Islet precursor cell (in vitro differentiated cells): ENCODE data around the gene RNLS.
A peak's percentile ranks its signal among the peaks of the same experiment; 100 is the strongest.
"Not testable (repeated sequence)": the region's sequence is repeated elsewhere in the genome, so short reads cannot be mapped to it uniquely, and the experiment has no call there.

Experiments
- DNase-seq: peaks from one replicate; pipeline ENCODE4 v3.0.0-alpha.2; 2018

The RNLS gene

GRCh38 chr10:88286030-88286429 is 297.1 kb downstream of the RNLS start:
- DNase-seq: no peak

DNA sequence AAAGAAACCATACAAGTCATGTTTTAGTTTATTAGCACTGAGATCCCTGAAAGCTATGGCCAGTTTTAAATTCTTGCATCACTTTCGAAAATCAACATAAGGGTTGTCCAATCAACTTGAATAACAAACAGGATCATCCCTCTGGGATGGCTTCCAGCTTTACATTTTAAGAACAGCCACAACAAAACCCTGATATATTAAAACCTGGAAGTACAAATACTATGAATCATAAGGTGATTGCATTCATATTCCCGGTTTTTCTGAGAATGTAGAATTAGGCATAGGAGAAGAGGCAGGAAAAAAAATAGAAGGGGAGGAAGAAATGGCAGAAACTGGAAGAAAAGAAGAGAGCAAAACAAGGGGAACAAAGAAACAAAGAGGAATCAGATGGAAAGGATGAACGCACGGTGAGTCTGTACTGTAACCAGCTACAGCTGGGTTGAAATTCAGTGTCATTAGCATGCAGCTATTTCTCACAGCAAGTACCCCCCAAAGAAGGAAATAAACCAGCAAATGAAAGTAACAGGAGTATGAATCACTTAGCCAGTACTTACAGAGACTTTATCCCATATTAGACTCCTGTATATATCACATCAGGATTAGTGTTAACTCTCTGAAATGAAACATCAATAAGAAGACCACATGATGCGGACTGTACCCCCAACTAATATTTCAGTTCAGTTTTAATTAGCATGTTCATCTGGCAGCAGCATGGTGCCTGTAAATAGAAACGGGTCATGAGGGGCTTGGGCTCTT is 301.3 kb downstream of the RNLS start:
- DNase-seq: no peak

DNA sequence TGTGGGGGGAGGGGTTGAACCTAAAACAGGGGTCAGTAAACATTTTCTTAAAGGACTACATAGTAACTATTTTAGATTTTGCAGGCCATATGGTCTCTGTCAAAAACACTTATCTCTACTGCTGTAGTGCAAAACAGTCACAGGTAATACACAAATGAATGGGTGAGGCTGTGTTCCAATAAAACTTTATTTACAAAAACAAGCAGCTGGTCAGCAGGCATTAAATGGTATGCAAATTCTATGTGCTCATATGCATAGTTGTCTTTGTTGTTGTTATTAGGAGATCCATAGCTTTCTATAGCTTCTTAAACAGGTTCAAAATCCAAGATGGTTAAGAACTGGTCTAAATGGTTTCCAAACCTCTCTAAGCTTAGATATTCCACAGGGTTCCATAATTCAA is 302.6 kb downstream of the RNLS start:
- DNase-seq: no peak

DNA sequence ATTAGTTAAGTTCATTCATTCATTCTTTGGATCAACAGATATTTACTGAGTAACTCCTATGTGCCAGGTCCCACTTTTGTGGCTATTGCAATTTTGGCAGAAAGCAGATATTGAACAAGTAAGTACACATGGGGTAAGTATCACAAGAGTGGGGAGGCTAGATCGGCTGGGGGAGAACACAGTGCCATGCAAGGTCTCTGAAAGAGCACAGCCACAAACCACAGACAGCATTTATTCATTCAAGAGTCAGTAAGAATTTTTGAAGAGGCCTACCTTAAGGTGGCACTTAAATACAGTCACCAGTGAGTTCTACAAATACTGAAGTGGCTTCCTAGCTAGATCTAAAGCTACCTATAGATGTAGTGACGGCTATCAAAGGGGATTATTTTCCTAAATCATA is 304.2 kb downstream of the RNLS start:
- DNase-seq: no peak

DNA sequence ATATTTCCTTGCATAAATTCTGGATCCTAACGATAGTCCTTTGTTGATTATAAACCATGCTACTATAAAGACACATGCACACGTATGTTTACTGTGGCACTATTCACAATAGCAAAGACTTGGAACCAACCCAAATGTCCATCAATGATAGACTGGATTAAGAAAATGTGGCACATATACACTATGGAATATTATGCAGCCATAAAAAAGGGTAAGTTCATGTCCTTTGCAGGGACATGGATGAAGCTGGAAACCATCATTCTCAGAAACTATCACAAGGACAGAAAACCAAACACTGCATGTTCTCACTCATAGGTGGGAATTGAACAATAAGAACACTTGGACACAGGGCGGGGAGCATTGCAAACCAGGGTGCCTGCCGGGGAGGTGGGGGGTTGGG is 306.2 kb downstream of the RNLS start:
- not testable (repeated sequence) for DNase-seq

DNA sequence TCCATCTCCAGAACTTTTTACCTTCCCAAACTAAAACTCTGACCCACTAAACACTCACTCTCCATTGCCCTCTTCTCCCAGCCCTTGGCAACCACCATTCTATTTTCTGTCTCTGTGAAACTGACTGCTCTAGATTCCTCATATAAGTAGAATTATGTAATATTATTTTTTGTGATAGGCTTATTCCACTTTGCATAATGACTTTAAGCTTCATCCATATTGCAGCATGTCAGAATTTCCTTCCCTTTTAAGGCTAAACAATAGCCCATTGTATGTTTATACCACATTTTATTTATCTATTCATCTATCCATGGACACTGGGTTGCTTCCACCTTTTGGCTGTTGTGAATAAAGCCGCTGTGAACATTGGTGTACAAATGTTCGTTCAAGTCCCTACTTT is 308.8 kb downstream of the RNLS start:
- no peak for DNase-seq

DNA sequence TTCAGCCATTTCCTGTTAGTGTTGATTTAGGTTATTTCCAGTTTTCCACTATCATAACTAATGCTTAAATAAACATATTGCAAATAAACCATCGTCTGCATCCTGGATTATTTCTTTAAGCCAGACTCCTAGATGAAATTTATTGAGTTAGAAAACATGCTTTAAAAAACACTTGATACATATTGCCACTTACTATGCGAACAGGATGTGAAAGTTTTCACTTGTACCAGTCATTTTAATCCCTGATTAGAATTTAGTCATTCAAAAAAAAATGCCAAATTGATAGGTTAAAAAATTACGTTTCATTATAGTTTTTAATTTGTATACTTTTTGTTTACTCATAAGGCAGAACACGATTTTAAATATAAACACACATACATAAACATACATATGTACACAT is 309.6 kb downstream of the RNLS start:
- no peak for DNase-seq

DNA sequence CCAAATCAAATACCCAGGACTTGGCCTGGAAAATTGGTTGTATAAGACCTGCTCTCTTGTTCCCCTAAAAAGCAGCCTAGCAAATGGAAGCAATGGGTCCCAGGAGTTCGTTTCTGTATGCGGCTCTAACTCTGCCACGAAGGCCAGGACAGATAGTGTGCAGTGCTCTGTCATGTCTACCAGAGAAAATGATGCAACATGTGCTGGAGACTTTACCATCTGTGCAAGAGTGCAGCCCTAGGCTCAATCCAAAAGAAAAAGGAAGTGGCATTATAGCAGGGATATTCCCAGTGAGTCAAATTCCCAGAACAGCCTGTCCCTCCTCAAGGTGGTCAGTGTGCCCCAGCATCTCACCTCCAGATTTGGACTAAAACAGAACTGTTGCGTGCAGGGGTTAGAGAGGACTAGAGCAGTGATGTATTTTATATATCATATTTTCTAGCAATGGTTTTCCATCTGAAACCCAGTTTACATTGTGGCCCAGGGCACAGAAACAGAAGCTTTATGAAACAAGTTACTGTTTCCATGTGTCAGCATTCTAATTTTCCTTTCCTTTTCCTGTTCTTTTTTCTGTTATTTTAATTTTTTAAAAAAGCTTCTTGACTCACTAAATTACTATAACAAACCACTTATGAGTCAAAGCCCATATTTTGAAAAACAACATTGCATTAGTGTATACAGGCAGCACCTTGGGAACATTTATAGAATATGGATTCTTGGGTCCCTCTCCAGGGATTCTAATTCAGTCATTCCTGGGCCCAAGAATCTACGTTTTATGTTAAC is 311.2 kb downstream of the RNLS start:
- no peak for DNase-seq

DNA sequence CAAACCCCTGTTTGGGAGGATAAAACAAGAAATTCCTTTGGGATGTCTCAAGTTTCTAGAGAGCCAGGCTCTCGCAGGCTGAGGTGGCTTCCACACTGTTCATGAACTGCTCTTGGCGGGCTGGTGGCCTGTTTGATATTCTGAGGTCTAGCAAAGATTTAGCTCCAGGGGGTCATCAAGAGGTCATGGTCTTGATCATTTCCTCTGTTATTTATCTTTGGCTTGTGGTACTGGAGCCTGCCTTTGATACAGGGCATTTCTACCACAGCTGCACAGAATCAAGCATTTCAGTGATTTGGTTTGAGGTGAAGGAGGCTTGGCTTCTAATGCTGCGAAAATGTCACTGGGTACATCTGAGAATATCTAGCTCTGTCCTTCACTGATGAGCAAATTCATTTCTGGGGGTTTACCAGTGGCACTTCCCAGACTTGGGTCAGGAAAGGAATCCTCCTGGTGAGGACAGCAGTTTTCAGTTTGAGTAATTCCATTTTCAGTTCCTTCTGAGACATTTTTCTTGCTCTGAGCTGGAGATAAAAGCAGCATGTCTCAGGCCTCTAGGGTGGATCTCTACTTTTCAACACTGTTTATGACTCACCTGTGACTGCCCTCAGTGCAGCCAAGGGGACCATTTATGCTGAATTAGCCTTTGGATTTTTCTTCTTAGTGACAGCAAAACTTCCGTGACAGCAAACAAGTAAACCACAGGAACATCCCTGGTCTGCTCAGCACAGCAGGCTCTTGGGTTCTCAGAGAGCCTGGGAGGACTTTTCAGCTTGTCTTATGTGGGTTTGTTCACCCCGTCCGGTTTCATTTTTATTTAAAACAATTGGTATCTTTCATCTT is 312.0 kb downstream of the RNLS start:
- no peak for DNase-seq

DNA sequence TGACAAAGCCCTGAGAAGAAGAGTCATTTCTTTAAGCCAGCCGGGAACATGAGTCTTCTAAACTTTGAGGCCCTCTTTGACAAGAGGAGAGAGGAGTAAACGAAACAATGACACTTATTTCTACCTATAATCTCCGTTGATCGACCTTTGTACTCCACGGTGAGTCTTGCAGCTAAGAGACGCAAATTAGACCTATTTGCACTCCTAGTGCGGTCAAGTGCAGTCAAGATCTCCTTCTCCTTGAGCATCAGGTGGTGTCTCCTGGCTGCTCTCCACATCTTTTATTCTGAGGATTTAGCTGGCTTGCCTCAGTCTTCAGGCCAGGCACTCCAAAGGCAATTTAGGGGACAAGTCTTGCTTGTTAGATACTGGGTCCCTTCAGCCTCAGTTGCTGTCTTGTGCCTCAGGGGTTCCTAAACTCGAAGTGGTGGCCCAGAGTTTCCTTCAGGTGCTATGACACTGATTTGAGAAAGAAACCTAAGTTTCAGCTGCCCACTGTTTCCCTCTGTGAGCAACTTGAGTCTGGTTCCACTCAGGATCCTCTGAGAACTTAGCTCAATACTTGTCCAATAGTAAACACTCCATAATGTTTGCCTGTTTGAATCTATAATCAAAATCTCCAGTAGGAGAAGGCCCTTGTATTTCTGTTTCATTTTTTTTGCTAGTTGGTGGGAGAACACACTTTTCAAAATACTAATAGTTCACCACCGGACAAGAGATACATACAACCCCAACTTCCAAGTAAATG is 312.9 kb downstream of the RNLS start:
- no peak for DNase-seq

DNA sequence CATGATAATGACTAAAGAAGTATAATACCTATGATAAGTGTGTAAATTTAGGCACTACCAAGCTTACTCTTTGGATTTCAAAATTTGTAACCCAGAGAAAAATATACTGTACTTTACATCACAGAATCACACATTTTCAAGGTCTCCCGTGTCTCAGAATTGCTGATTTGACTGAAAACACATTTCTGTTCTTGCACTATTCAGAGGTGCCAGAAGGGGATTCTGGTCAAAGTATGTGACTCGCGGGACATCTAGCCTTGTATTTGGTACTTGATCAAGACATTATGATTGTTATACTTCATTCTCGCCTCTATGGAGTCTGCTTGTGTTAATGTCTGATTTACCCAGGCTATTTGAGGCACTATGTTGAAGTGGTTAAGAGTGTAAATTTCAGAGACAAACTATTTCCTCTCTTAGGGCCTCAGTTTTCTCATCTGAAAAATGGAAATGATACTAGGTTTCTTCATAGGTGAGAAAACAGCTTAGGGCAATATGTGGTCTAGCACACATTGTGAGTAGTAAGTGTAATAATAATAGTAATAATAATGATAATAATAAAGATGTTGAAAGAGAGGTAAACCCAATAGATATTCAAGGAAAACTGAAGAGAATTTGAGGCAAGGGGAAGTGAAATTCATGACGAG is 320.4 kb downstream of the RNLS start:
- no peak for DNase-seq

- DNase-seq: no peak
These were observed 322.0 kb downstream of the RNLS start for GRCh38 chr10:88261152-88261551.

DNA sequence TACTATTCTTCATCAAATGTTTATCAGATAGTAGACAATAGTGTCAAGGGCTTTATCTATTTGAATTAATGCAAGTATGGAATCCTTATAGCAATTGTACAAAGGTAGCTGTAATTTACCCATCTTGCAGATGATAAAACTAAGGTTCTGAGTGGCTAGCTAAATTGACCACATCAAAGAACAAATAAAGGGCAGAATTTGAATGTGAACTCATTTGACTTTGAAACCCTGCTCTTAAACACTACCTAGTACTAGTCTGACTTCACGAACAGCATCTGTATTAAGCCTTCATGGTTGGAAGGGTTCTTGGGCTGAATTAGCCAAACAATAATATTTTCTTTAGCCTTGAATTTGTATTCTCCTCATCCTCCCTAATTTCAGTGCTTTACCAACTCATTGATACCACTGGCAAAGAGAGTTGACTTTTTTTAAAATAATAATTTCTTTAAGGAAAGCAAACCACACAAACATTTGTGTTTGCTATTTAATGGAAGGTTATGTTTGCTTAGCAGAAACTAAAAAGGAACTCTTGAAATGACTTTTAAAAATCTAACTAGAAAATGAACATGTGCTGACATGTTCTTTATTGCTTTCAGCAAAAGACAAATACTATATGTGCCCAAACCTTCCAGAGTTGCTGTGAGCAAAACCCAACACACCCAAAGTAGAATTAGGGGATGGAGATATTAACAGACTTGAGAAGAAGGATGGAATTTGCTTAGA is 322.6 kb downstream of the RNLS start:
- DNase-seq: no peak

DNA sequence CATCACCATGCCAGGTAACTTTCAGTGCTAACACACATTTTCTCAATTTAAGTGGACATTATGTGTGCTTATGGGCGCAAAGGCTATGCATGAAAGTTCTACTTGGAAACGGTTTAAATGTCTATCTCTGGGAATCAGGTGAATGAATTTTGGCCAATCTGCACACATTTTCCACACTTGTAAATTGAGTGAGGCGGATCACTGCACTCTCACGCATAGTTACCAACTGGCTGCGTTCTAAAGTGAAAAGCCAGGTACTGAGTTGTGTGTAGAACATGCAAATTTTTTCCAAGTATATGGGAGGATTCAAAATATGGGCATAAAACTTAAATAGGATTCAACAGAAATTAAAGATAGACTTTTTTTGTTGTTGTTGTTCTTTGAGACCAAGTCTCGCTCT is 323.7 kb downstream of the RNLS start:
- DNase-seq: no peak

- no peak for DNase-seq
These were observed 326.2 kb downstream of the RNLS start for GRCh38 chr10:88256886-88257285.

DNA sequence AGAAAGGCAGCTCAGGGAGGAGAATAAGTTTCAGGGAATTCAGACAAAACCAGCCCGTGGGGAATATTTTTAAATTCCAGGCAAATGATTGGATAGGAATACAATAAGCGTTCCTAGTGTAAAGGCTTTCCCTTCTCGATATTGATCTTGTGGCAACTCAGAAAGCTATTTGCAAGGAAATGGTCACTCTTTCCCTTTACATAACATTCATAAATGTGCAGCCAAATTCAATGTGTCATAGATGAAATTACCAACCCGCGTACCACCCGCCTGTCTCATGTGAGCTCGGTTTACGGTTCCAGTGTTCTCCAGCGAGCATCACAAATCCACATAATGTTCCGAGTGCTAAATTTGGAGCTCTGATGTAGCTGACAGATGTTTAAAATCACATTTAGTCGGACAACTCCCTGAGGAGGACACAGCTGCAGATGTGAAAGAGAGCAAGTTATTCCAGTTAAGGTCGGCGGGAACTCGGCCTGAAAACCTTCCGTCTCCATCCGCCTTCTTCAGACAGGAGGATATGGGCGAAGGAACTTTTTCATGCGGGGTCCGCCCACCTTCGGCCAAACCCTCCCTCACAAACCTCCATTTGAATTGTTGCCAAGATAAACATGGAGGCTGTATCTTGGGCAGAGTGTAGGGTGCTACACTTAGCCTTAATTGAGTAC is 327.0 kb downstream of the RNLS start:
- no peak for DNase-seq

DNA sequence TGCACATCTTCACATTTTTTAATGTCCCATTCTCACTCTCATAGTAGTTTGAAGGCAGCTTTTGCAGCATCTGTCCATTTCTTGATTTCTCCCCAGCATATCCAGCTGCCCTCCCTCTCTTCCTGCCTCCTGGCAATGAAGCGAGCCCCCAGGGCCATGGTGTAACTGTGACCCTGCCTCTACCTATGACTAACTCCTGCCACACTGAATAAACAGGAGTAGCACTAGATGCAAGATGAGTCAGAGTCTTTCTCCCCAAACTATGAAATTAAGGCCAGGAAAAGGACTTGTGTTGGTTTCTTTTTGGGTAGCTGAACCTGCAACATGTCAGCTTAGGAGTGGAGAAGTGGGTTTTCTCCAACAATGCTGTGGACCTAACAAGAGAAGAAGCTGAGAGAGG is 329.0 kb downstream of the RNLS start:
- peak; percentile 77 for DNase-seq

DNA sequence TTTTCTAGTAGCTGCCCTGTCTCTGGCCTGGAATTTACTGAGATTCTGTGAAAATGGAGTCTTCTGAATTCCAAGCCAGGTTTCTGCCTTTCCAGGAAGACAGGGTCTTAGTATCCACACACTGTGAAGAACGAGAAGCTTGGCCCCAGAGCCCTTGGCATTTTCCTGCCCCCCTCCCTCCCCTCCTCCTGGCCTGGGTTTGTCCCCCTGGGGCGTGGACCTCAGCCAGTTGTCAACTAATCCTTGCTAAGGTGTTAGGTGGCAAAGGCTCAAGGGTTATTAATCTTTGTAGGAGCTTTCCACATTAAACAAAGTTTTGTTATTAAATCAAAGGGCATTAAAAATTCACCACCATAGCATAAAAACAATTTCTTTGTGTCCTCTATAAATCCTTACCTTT is 329.5 kb downstream of the RNLS start:
- no peak for DNase-seq

GRCh38 chr10:88253128-88253527 is 330.0 kb downstream of the RNLS start:
- DNase-seq: no peak

DNA sequence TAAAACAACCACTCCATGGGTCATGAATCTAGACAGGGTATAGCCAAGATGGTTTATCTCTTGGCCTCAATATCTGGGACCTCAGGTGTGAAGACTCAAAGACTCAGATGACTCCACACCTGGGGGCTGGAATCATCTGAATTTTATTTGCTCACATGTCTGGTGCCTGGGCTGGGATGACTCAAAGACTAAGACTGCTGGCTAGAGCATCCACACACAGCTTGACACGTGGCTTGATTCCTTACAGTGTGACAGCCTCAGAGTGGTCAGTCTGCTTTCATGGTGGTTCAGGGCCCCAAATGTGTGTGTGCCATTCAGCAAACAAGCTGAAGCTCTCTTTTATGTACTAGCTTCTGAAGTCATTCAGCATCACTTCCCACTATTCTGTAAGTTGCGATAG is 333.7 kb downstream of the RNLS start:
- peak; percentile 67 for DNase-seq

DNA sequence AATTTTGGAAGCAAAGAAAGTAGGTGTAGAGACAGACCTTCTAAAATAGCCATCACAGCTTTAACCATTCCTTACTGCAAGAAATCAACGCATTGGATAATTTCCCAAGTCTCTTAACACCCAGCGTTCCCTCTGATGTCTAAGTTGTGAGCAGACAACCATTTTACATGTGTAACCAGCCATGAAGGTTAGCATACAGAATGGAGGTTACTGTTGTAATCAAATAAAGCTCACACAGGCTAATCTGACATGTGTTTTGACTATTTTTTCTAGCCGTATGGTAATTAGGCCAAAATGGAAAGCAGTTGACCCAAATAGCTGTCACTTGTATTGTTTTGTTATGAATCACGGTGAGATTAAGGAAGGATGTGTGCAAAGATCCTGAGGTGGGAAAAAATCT is 336.4 kb downstream of the RNLS start:
- DNase-seq: no peak
